SK-MEL-5 (cell line): ENCODE results near the gene NTSR2. TPM values are rescaled to one million over a fixed set of nuclear protein-coding genes. Genes with fewer than 3 reads are reported as not detected.

Experiments
- DNase-seq: peaks from one replicate; pipeline ENCODE4 v3.0.0-alpha.2; 2016; ENCODE audit warnings: low read depth, low spot score
- in situ Hi-C: cut with HindIII; loops from 2 replicates; pipeline ENCODE4 v1.10.0; 2016; ENCODE audit warnings: low sequenced_read_pairs, high pct_unique_total_duplicates, low pct_unique_long_range_greater_than_20kb
- polyA plus RNA-seq, 2 experiments: library from polyadenylated mRNA; depleted of rRNA; stranded (reverse); fragments of >200 nt; gene quantifications; 2 replicates each; pipeline ENCODE4 v1.2.3, GENCODE V29; 2015
- total RNA-seq: library from RNA; depleted of rRNA; stranded (reverse); fragments of >200 nt; shearing (Covaris generic); gene quantifications from 2 replicates; pipeline ENCODE4 v1.2.3, GENCODE V29; 2014; rRNA removed

NTSR2 gene, protein sequence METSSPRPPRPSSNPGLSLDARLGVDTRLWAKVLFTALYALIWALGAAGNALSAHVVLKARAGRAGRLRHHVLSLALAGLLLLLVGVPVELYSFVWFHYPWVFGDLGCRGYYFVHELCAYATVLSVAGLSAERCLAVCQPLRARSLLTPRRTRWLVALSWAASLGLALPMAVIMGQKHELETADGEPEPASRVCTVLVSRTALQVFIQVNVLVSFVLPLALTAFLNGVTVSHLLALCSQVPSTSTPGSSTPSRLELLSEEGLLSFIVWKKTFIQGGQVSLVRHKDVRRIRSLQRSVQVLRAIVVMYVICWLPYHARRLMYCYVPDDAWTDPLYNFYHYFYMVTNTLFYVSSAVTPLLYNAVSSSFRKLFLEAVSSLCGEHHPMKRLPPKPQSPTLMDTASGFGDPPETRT
- not detected in 2 replicates for total RNA-seq
- not detected in 2 replicates for polyA plus RNA-seq (2015; cell fraction: cytosol; rRNA removed)
- not detected in 2 replicates for polyA plus RNA-seq (2015; cell fraction: nucleus; rRNA removed)

DNA sequence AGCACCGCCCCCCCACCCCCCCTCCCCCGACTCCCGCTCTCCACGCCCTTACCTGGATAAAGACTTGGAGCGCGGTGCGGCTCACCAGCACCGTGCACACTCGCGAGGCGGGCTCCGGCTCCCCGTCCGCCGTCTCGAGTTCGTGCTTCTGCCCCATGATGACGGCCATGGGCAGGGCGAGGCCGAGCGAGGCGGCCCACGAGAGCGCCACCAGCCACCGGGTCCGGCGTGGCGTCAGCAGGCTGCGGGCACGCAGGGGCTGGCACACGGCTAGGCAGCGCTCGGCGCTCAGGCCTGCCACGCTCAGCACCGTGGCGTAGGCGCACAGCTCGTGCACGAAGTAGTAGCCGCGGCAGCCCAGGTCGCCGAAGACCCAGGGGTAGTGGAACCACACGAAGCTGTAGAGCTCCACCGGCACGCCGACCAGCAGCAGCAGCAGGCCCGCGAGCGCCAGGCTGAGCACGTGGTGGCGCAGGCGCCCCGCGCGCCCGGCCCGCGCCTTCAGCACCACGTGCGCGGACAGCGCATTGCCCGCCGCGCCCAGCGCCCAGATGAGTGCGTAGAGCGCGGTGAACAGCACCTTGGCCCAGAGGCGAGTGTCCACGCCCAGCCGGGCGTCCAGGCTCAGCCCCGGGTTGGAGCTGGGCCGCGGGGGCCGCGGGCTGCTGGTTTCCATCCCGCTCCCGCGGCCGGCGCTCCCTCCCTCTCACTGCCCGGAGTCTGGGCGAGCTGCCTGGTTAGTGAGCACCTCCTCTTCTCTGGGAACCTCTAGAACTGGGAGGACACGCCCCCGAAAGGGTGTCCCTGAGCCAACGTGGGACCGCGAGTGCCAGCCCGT lies at the start of gene NTSR2:
TSS of gene NTSR2 (minus strand) at position 742 of the 838 bp plus-strand sequence. CDS start at position 676, 66 bp downstream.
- DNase-seq = peak; percentile 23
- in situ Hi-C loops = no loop called here

DNA sequence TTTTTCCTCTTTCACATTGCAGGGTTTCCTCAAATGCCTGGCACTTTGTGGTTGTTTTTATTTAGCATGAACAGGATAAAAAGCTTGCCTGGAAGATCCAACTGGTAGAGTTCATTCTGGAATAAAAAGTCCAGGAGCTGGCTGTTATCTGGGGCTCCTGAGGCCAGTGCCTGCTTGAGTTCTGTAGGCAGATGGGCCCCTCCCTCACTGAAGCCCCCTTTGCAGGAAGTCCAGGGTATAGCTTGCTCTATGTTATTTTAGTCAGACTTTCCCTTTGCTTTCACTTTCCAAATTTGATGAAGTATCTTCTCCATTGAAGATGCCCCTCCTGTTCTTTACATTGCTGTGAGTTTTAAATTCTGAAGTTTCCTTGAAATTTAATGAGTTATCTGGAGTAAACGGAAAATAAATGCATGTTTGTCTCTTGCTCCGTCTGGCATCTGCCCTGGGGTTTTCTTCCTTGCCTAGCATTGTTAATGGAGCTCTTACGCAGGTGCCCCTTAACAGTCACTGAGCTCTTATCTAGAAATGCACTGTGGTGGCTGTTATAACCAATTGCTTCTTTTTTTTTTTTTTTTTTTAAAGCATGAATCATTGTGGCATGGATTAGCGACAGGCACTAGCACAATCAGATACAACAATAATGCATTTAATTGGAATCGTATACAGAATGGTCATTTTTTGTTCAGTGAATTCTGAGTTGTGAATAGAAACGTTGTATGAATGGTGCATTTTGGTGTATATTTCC lies 49.4 kb upstream of the NTSR2 start:
- DNase-seq = peak; percentile 37
- in situ Hi-C loops = no loop called here

DNA sequence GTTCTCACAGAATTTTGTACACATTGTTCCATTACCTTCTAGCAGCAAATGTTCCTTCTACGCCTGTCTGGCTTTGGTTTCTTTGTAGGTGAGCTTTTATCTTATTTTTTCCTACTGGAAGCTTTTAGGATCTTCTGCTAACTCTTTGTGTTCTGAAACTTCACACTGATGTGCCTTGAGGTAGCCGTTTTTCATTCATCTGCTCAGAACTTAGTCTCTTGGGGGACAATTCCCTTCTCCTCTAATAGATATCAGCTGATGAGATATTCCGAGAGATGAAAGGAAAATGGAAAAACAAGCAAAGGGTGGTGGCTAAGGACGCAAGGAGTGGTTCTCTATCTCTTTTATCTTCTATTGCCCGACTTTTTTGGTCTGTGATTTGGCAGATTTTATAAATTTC lies 48.6 kb upstream of the NTSR2 start:
- peak; percentile 47 for DNase-seq
- in situ Hi-C loops = no loop called here

DNA sequence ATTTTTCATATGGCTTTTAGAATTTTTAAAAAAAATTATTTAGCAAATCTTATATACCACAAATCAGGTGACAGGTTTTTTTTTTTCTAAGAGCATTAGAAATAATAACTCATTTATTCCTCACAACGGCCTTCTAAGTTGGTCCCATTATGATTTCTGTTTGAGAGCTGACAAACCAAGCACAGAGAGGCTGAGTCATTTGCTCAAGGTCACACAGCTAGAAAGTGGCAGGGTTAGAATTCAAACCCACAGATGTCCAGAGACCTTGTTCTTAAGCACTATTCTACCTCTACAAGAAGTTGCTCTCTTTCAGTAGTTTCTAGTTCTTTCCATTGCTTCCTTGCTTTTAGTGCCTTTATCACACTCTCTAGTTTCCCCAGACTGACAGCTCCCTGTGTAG lies 47.6 kb upstream of the NTSR2 start:
- in situ Hi-C loops = no loop called here
- DNase-seq = no peak

DNA sequence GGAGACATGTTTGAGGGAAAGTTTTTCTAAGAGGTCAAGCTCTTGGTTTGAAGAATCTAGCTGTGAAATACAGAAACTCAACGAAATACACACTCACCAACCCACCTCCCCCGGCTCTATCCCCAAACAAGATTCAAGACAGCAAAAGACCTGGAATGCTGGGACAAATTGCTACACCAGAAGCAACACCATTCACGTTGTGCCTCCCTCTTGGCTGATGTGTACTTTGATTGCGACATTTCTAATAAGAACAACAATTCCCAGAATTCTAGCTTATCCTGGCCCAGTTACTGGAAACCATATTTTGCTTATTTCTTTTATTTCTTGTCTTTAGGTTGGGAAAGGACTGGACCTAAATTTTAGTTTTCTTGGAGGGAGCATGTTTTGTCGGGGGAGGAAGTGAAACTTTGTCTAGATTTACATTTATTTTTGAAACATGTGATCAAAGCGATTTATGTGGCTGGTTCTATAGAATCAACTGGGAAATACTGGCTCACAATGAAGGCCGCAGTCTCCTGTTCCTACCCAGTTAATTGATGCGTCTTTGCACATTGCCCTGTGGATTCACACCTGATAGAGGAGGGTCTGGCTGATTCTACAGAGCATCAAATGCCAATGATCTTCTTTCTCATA lies 46.8 kb upstream of the NTSR2 start:
- DNase-seq = no peak
- in situ Hi-C loops = no loop called here

DNA sequence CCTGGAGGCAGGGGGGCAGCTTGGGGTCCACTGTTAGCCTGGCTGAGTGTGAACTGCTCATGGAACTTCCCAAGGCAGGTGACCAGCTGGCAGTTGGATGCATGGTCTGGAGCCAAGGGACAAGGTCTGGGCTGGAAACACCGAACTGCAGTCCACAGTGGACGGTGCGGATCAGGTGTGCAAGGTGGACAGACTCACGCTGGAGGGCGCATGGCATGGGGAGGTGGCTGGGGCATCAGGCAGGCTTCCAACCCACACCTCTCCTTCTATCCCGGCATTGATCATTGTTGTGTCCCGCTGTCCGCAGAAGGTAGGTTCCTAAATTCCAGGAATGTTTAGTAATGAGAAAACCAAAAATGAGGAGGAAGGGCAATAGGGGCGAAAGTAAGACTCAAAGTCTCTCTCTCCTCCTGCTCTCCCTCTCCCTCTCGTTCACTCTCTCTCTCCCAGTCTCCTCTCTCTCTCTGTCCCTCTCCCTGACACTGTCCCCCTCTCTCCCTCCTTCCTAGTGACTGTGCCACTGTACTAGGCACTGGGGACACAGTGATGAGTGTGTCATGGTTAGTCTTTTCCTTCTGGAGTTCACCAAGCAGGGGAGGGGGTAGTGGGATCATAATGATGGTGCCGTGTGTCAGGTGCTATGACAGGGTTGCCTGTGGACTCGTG lies 46.1 kb upstream of the NTSR2 start:
- no peak for DNase-seq
- in situ Hi-C loops = no loop called here

DNA sequence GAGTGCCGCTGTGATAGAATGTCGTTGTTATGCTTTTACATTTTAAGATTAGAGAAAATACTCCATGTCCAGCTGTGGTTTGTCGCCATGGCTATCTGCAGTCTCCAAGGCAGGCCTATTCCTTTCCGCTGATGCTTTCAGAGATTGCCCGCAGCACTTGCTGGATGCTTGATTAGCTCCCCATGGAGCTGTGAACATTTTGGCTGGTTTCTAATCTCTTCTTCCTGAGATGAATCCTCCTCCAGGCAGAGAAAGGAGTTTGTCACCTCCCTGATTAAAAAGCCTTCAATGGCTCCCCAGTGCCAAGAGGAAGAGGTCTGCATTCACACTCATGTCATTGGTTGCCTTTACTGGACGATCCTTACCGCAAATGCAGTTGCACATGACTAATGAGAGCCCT lies 43.8 kb upstream of the NTSR2 start:
- in situ Hi-C loops = no loop called here
- no peak for DNase-seq

DNA sequence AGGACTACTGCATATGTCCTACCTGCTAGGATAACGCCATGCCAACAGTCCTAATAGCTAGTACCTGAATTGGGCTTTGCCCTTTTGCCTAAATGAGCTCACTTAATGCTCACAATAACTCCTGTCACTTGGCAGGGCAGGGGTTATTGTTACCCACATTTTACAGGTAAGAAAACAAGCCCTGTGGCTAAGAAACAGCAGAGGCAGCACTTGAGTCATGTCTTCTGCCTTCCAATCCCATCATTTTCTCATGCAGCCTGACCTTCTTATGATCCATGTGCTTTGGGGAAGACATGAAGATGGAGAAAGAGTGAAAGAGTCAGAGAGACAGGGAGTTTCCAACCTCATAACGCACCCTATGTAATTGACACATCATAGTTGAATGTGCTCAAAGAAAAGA lies 42.9 kb upstream of the NTSR2 start:
- in situ Hi-C loops = no loop called here
- no peak for DNase-seq

DNA sequence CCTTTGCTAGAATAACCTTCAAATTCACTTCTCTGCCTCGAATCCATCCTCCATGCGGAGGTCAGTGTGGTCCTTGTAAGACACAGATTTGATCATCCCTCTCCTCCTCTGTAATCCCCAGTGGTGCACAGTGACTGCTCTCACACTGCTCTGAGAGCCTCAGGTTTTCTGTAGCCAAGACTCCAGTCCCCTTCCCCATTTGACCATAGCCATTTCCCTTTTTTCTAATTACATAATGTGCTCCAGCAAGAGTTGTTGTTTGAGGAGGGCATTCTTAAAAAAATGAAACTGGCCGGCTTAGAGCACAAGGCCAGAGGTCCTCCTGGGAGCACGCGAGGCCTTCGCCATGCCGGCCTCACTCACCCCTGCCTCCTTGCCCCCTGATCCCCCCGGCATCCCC lies 41.8 kb upstream of the NTSR2 start:
- no peak for DNase-seq
- in situ Hi-C loops = no loop called here

DNA sequence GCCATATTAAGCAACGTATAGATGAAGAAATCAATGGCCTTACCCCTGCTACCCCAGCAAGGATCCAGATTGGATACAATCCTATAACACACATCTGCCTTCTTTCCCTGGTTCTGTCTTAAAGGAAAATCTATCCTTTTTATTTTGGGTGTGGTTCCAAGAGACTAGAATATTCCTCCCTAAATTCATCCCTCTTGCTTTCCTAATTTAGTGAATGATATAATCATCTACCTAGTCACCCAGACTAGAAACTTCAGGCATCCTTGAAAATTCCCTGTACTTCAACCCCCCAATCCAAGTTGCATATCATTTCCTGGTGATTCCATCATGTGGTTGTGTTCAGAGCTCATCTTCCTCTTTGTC lies 41.3 kb upstream of the NTSR2 start:
- no peak for DNase-seq
- in situ Hi-C loops = no loop called here

DNA sequence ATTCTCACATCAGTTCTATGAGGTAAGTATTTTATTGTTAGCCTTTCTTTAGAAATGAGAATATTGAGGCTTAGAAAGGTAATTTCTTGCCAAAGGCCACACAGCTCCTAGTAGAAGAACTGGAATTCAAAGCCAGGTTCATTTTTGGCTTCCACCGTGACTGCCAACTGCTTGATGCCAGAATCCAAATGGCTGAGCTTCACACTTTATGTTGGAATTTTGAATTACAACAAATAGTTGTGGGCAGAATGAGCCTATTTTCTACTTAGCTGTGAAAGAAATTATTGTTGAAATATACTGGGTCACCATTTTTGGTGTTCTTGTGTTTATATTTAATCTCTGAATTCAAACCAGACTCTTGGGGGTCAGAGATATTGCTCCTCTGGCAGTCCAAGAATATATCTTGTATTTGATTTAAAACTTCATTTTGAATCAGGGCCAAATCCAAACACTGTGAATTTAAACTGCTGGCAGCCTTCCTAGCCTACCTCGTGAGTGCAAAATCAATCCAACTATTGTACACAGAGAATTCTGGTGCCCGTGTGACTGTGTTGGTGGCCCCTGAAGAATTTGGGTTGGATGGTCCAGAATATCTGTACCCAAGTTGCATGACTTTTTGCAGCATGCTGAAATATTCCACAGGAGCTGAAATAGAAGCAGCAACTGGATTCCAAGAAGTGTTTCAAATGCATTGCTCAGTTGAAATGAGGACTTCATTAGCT lies 40.8 kb upstream of the NTSR2 start:
- in situ Hi-C loops = no loop called here
- peak; percentile 91 for DNase-seq

DNA sequence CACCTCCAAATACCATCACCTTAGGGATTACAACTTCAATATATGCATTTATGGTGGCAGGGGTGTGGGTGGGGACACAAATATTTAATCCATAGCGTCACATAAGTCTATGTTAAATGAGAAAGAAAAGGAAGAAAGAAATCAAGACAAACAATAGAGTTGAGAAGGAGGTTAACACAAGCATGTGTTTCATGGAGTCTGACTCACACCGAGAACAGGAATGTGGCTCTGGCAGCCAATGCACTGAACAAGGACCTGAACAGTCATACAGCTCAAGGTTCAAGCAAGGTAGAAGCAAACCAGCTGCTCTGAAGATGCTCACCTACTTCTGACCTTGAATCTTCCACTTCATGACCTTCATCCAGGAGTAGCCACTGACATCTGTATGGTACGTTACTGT lies 40.2 kb upstream of the NTSR2 start:
- DNase-seq = peak; percentile 41
- in situ Hi-C loops = no loop called here

DNA sequence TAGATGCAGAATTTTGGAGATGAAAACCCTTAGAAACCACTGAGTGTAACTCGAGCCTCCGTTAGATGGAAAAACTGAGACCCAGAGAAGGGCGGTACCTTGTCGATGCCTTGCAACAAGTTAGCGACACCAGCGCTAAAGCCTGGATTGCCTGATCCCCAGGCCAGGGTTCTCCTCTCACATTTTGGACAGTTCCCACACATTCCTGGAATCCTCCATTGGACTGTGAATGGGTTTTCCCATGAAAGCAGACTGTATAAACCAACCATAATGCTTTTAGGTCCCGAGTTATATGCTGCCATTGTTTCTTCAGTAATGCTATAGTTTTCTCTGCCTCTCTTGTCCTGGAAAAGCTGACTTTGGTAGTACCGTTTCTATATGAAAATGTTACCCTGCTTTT lies 39.3 kb upstream of the NTSR2 start:
- in situ Hi-C loops = no loop called here
- DNase-seq = no peak

DNA sequence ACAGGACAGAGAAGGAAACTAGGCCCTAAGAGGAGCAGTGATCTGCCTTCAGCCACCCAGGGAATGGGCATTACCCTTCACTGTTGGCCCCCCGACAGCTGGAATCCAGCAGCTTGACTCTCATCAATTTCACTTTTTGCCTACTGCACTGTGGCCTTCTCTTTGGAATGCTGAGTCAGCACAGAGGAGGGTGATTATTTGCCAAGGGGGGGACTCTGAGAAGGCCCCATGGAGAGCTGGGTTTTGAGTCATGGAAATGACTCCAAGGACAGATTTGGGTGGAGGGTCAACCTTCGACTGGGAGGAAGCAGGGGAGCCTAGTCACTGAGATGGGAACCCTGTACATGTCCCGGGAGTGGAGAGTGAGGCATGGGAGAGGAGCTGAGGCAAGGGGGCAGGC lies 38.1 kb upstream of the NTSR2 start:
- DNase-seq = no peak
- in situ Hi-C loops = no loop called here

DNA sequence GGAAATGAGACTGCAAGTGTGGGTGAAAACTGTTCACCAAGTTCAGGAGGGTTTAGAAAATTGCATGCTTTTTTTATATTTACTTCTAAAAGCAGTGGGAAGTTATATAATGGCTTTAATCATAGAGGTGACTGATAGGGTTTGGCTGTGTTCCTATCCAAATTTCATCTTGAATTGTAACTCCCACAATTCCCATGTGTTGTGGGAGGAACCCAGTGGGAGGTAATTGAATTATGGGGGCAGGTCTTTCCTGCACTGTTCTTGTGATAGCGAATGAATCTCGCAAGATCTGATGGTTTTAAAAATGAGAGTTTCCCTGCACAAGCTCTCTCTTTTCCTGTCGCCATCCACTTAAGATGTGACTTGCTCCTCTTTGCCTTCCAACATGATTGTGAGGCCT lies 35.7 kb upstream of the NTSR2 start:
- DNase-seq = no peak
- in situ Hi-C loops = no loop called here

DNA sequence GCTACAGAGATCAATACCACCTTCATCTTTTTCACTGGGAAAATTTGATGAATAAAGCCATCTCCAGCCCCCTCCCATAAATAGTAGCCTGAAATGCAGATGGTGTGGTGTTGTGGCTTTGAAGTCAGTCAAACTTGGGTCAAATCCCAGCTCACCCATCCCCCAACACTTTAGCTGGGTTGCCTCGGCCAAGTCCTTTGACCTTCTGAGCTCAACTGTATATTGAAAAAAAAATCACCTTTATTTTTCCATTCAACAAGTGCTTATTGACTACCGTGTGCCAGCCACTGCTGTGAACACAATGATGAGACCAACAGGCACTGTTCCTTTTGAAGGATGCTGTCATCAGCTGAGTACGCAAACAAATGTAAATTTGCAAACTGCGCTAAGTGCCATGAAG lies 35.1 kb upstream of the NTSR2 start:
- in situ Hi-C loops = no loop called here
- DNase-seq = no peak

DNA sequence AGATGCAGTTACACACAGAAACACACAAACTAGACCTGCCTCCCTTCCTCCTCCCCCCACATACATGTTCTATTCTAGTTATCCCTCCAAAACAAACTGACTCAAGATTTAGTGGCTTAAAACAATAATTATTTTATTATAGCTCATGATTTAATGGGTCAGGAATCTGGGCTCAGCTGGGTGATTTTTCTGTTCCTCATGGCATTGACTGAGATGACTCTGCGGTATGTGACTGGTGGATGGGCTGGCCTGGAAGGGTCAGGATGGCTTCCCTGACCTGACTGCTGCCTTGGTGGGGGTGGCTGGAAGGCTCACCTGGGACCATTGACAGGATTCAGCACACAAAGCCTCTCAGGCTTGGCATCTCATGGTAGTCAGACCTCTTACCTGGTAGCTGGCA lies 33.7 kb upstream of the NTSR2 start:
- in situ Hi-C loops = no loop called here
- no peak for DNase-seq
